Glomerular visceral epithelial cell (primary cell): ENCODE data around the gene ASB6.
A peak's percentile ranks its signal among the peaks of the same experiment; 100 is the strongest.

ENCODE experiments used
- DNase-seq: peaks from one replicate; pipeline ENCODE4 v3.0.0-alpha.2; 2016; ENCODE audit errors: extremely low spot score

Gene ASB6

GRCh38 chr9:129641750-129642585 lies at the start of gene ASB6:
ASB6 (minus strand) TSS chr9:129642151; CDS start chr9:129641999, 152 bp downstream.
- peak; percentile 97 for DNase-seq

GRCh38 chr9:129688285-129689043 lies 46.5 kb upstream of the ASB6 start:
- no peak for DNase-seq

GRCh38 chr9:129687391-129687790 lies 45.4 kb upstream of the ASB6 start:
- DNase-seq: no peak

- no peak for DNase-seq
These were observed 44.8 kb upstream of the ASB6 start for GRCh38 chr9:129686736-129687135.

GRCh38 chr9:129685933-129686259 lies 43.9 kb upstream of the ASB6 start:
- DNase-seq: no peak

GRCh38 chr9:129685220-129685932 lies 43.4 kb upstream of the ASB6 start:
- DNase-seq: peak; percentile 45

- no peak for DNase-seq
These were observed 40.4 kb upstream of the ASB6 start for GRCh38 chr9:129682381-129682780.

GRCh38 chr9:129681924-129682323 lies 40.0 kb upstream of the ASB6 start:
- no peak for DNase-seq

GRCh38 chr9:129679537-129679936 lies 37.6 kb upstream of the ASB6 start:
- DNase-seq: no peak

- no peak for DNase-seq
These were observed 36.9 kb upstream of the ASB6 start for GRCh38 chr9:129678844-129679243.

- no peak for DNase-seq
These were observed 35.5 kb upstream of the ASB6 start for GRCh38 chr9:129677456-129677855.

GRCh38 chr9:129676975-129677374 lies 35.0 kb upstream of the ASB6 start:
- no peak for DNase-seq

GRCh38 chr9:129676287-129676686 lies 34.3 kb upstream of the ASB6 start:
- DNase-seq: no peak

GRCh38 chr9:129675620-129676019 lies 33.7 kb upstream of the ASB6 start:
- no peak for DNase-seq

- no peak for DNase-seq
These were observed 32.3 kb upstream of the ASB6 start for GRCh38 chr9:129674229-129674628.

GRCh38 chr9:129673602-129674001 lies 31.7 kb upstream of the ASB6 start:
- no peak for DNase-seq

GRCh38 chr9:129672702-129673101 lies 30.8 kb upstream of the ASB6 start:
- DNase-seq: no peak

GRCh38 chr9:129671519-129671918 lies 29.6 kb upstream of the ASB6 start:
- DNase-seq: no peak

GRCh38 chr9:129671065-129671464 lies 29.1 kb upstream of the ASB6 start:
- DNase-seq: no peak

GRCh38 chr9:129669946-129670345 lies 28.0 kb upstream of the ASB6 start:
- no peak for DNase-seq

GRCh38 chr9:129669141-129669718 lies 27.3 kb upstream of the ASB6 start:
- peak; percentile 60 for DNase-seq

- DNase-seq: no peak
These were observed 25.9 kb upstream of the ASB6 start for GRCh38 chr9:129667850-129668249.
